Measurements from ENCODE around the gene DOCK7. TPM values are rescaled to one million over a fixed set of nuclear protein-coding genes. Genes with fewer than 3 reads are reported as not detected.
"Not testable (repeated sequence)": the region's sequence is repeated elsewhere in the genome, so short reads cannot be mapped to it uniquely, and the experiment has no call there.

The DOCK7 gene
- 10 to 100 TPM; 11.5 to 11.8 TPM for total RNA-seq

GRCh38 chr1:62687903-62688686, at the start of gene DOCK7:
DOCK7 (minus strand) TSS chr1:62688386; CDS start chr1:62688264, 122 bp downstream.
- ATAC-seq = peak; percentile 76 to 86
- H3K36me3 Mint-ChIP-seq = no peaks in the 10 kb centered on the region
- peak; percentile 69 for DNase-seq (ENCODE audit: low spot score)
- no peaks in the 10 kb centered on the region for H3K9me3 Mint-ChIP-seq
- peaks cover 6 to 15% of the 10 kb centered on the region in 2 donors for H3K4me1 Mint-ChIP-seq (ENCODE audit: low read depth in 2 of 2)
- peaks cover 13 to 32% of the 10 kb centered on the region in 2 donors for H3K27me3 Mint-ChIP-seq
- H3K27ac Mint-ChIP-seq = peak within 1 kb of the TSS in 1 of 2 donors; percentile 64
- peak within 1 kb of the TSS; percentile 83 for H3K4me3 Mint-ChIP-seq

- H3K4me3 Mint-ChIP-seq = no peak overlapping the region
- H3K9me3 Mint-ChIP-seq = no peaks in the 10 kb centered on the region
- no peaks in the 10 kb centered on the region for H3K36me3 Mint-ChIP-seq
- no peaks in the 10 kb centered on the region for H3K4me1 Mint-ChIP-seq (ENCODE audit: low read depth in 2 of 2)
- no peak for DNase-seq (ENCODE audit: low spot score)
- H3K27me3 Mint-ChIP-seq = peaks cover 12 to 18% of the 10 kb centered on the region in 2 donors
- no peak overlapping the region for H3K27ac Mint-ChIP-seq
- no peak for ATAC-seq
Measured at GRCh38 chr1:62735491-62736171, 47.4 kb upstream of the DOCK7 start.

- Mint-ChIP-seq H3K9me3 (no peaks in the 10 kb centered on the region), H3K27ac (no peak overlapping the region), H3K4me3 (no peak overlapping the region), H3K36me3 (no peaks in the 10 kb centered on the region), H3K4me1 (ENCODE audit: low read depth in 2 of 2) (no peaks in the 10 kb centered on the region), H3K27me3 (peaks cover 18 to 30% of the 10 kb centered on the region in 2 donors)
- no peak for ATAC-seq
- no peak for DNase-seq (ENCODE audit: low spot score)
Measured at GRCh38 chr1:62732331-62732730, 44.1 kb upstream of the DOCK7 start.

- Mint-ChIP-seq H3K27me3 (peaks cover 20 to 34% of the 10 kb centered on the region in 2 donors), H3K9me3 (no peaks in the 10 kb centered on the region), H3K4me3 (no peak overlapping the region), H3K27ac (no peak overlapping the region), H3K36me3 (no peaks in the 10 kb centered on the region), H3K4me1 (ENCODE audit: low read depth in 2 of 2) (no peaks in the 10 kb centered on the region)
- no peak for ATAC-seq
- no peak for DNase-seq (ENCODE audit: low spot score)
Measured at GRCh38 chr1:62728963-62729362, 40.8 kb upstream of the DOCK7 start.

GRCh38 chr1:62727656-62728407, 39.6 kb upstream of the DOCK7 start:
- no peaks in the 10 kb centered on the region for H3K9me3 Mint-ChIP-seq
- H3K36me3 Mint-ChIP-seq = no peaks in the 10 kb centered on the region
- DNase-seq (ENCODE audit: low spot score) (no peak), ATAC-seq (no peak)
- peaks cover 20 to 34% of the 10 kb centered on the region in 2 donors for H3K27me3 Mint-ChIP-seq
- no peak overlapping the region for H3K27ac Mint-ChIP-seq
- H3K4me3 Mint-ChIP-seq = no peak overlapping the region
- H3K4me1 Mint-ChIP-seq (ENCODE audit: low read depth in 2 of 2) = no peaks in the 10 kb centered on the region

GRCh38 chr1:62726011-62726442, 37.8 kb upstream of the DOCK7 start:
- ATAC-seq (no peak), DNase-seq (ENCODE audit: low spot score) (no peak)
- Mint-ChIP-seq H3K9me3 (no peaks in the 10 kb centered on the region), H3K27ac (no peak overlapping the region), H3K27me3 (peaks cover 20 to 34% of the 10 kb centered on the region in 2 donors), H3K4me1 (ENCODE audit: low read depth in 2 of 2) (no peaks in the 10 kb centered on the region), H3K4me3 (no peak overlapping the region), H3K36me3 (no peaks in the 10 kb centered on the region)

- Mint-ChIP-seq H3K9me3 (no peaks in the 10 kb centered on the region), H3K4me3 (no peak overlapping the region), H3K4me1 (ENCODE audit: low read depth in 2 of 2) (no peaks in the 10 kb centered on the region), H3K36me3 (no peaks in the 10 kb centered on the region), H3K27me3 (peaks cover 16 to 30% of the 10 kb centered on the region in 2 donors), H3K27ac (no peak overlapping the region)
- ATAC-seq = no peak
- DNase-seq (ENCODE audit: low spot score) = no peak
Measured at GRCh38 chr1:62725255-62725654, 37.1 kb upstream of the DOCK7 start.

GRCh38 chr1:62724430-62724829, 36.2 kb upstream of the DOCK7 start:
- Mint-ChIP-seq H3K9me3 (no peaks in the 10 kb centered on the region), H3K36me3 (no peaks in the 10 kb centered on the region), H3K4me3 (no peak overlapping the region), H3K27me3 (peaks cover 11 to 22% of the 10 kb centered on the region in 2 donors), H3K27ac (no peak overlapping the region), H3K4me1 (ENCODE audit: low read depth in 2 of 2) (no peaks in the 10 kb centered on the region)
- ATAC-seq (no peak), DNase-seq (ENCODE audit: low spot score) (no peak)

- Mint-ChIP-seq H3K4me1 (ENCODE audit: low read depth in 2 of 2) (no peaks in the 10 kb centered on the region), H3K36me3 (no peaks in the 10 kb centered on the region), H3K9me3 (no peaks in the 10 kb centered on the region), H3K4me3 (no peak overlapping the region), H3K27me3 (peaks cover 9 to 17% of the 10 kb centered on the region in 2 donors), H3K27ac (no peak overlapping the region)
- ATAC-seq (no peak), DNase-seq (ENCODE audit: low spot score) (no peak)
Measured at GRCh38 chr1:62723883-62724282, 35.7 kb upstream of the DOCK7 start.

- ATAC-seq = no peak
- Mint-ChIP-seq H3K36me3 (no peaks in the 10 kb centered on the region), H3K4me1 (ENCODE audit: low read depth in 2 of 2) (no peaks in the 10 kb centered on the region), H3K9me3 (no peaks in the 10 kb centered on the region), H3K27ac (no peak overlapping the region), H3K27me3 (peaks cover 13 to 18% of the 10 kb centered on the region in 2 donors), H3K4me3 (no peak overlapping the region)
- no peak for DNase-seq (ENCODE audit: low spot score)
Measured at GRCh38 chr1:62722796-62723195, 34.6 kb upstream of the DOCK7 start.

- DNase-seq (ENCODE audit: low spot score) = no peak
- no peak overlapping the region for H3K4me3 Mint-ChIP-seq
- no peak for ATAC-seq
- H3K36me3 Mint-ChIP-seq = no peaks in the 10 kb centered on the region
- H3K27me3 Mint-ChIP-seq = peaks cover 8 to 10% of the 10 kb centered on the region in 2 donors
- H3K27ac Mint-ChIP-seq = no peak overlapping the region
- H3K4me1 Mint-ChIP-seq (ENCODE audit: low read depth in 2 of 2) = no peaks in the 10 kb centered on the region
- H3K9me3 Mint-ChIP-seq = no peaks in the 10 kb centered on the region
Measured at GRCh38 chr1:62720946-62721554, 32.9 kb upstream of the DOCK7 start.

GRCh38 chr1:62718400-62718799, 30.2 kb upstream of the DOCK7 start:
- not testable (repeated sequence) for ATAC-seq; H3K4me3 Mint-ChIP-seq; H3K9me3 Mint-ChIP-seq; DNase-seq (ENCODE audit: low spot score); H3K27ac Mint-ChIP-seq; H3K4me1 Mint-ChIP-seq (ENCODE audit: low read depth in 2 of 2); H3K27me3 Mint-ChIP-seq; H3K36me3 Mint-ChIP-seq

GRCh38 chr1:62717483-62717882, 29.3 kb upstream of the DOCK7 start:
- Mint-ChIP-seq H3K36me3 (no peaks in the 10 kb centered on the region), H3K27ac (no peak overlapping the region), H3K9me3 (no peaks in the 10 kb centered on the region), H3K4me3 (no peak overlapping the region), H3K27me3 (peaks cover 7 to 8% of the 10 kb centered on the region in 2 donors), H3K4me1 (ENCODE audit: low read depth in 2 of 2) (no peaks in the 10 kb centered on the region)
- DNase-seq (ENCODE audit: low spot score) = no peak
- ATAC-seq = no peak
